Activated gamma-delta T cell treated with anti-CD3 and anti-CD28 coated beads, Interleukin-2, amount 50 U/mL, for 16 hours (primary cell): ENCODE results near the gene DRAXIN.

ENCODE experiments used
- DNase-seq: peaks from one replicate; pipeline ENCODE4 v3.0.0-alpha.2; 2020; ENCODE audit warnings: low read depth

DRAXIN gene

DNA sequence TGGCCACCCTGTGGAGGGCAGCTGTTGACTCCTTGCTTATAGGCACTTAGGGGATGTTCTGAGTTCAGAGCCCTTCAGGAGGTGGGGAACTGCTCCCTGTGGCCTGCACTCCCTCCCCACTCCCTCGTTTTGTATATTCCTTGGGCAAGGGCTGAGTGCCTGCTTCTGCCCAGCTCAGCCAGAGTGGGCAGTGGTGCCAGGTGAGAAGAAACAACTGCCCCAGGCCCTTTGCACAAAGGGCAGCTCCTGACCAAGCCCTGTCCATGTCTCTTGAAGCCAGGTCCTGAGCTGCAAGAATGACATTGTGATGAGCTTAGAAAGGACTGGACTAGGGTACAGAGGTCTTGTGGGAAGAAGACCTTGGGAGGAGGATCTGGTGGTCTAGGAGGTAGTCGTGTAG, 46.6 kb downstream of the DRAXIN start:
- no peak for DNase-seq

DNA sequence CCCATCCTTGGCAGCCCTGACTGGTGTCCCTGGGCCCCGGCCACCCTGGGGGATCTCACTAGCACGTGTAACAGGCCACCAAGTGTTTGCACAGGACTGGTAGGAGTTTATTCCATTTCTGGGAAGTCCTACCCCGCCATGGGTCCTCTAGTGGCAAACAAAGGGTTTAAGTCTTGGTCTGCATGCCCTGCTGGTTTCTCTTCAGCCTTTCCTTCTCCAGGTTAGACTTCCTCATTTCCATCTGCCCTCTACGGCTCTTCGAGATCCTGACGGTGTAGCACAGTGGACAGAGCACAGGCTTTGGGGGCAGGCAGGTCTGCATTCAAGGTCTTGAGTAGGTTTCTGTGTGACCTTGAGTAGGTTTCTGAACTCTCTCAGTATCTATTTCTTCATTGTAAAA, 47.3 kb downstream of the DRAXIN start:
- DNase-seq, result no peak

DNA sequence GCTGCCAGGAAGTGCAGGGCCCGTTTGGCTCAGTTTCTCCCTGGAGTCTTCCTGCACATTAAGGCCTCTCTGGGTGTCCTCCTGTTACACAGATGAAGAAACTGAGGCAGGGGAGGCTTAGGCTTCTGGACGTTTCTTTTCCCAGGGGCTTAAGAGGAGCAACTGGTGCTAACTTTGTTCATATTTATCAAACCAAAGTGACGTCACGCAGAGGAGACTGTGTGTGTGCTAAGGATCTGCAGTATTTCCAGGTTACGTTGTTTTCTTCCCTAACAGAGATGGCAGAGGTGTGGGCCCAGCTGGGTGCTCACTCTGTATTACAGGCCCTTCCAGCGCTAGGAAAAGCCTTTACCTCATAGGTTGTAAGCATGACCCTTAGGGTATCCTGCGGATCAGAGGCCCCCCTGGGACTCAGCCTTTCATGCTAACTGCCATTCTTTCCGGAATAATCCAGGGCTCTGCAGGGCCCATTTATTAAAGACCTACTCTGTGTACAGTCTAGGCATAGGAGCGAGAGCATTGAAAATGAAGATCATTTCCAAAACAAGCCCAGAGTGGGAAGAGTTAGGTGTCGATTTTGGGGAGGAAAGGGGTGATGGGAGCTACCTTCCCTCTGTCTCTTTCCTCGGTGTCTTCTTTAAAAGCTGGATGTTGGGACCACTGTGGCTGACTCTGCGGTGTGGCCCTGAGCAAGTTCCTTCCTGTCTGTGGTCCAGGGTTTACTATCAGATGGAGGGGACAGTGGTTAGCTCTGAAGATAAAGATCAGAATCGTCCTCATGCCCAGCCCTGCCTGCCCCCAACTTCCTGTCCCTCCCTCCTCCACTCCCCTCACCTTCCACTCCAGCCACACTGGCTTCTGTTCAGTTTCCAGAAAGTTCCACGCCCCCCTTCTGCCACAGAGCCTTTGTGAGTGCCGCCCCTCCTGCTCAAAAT, 49.0 kb downstream of the DRAXIN start:
- peak; percentile 22 for DNase-seq

DNA sequence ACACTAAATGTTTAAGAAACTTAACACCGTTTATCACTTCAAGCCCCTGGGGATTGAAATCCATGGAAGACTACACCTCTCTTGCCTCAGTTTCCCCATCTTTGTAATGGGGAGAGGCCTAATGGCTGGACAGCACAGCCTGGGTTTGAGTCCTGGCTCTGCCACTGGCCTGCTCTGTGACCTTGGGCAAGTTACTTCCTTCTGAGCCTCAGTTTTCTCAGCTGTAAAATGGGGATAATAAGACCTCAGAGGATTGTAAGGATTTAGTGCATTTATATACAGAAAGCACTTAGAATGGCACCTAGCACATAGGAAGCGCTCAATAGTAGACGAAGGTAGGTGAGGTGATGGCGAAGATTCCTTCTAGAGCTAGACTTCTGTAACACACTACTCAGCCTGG, 50.0 kb downstream of the DRAXIN start:
- DNase-seq, result no peak

DNA sequence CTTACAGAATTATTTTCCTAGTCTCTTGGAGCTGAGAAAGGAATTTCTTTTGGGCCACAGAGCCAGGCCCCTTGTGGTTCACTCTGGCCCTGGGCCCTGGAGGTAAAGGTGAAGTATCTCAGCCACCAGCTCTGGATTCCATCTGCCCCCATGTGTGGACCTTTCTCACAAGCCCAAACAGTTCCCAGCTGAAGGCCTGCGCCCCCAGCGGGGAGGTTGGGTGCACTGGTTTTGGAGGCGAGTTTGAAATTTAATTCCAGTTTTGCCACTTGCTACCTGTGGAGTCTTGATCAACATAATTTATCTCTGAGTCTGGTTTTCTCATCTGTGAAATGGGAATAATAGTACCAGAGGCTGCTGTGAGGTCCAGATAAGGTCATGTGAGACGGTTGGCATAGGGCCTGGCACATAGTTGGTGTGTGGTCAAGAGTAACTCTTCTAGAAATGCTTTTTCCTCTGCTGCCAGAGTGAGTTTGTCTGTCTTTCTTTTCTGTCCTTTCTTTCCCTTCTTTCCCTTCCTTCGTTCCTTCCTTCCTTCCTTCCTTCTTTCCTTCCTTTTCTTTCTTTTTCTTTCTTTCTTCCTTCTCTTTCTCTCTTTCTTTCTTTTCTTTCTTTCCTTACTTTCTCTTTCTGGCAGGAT, 50.5 kb downstream of the DRAXIN start:
- no peak for DNase-seq

DNA sequence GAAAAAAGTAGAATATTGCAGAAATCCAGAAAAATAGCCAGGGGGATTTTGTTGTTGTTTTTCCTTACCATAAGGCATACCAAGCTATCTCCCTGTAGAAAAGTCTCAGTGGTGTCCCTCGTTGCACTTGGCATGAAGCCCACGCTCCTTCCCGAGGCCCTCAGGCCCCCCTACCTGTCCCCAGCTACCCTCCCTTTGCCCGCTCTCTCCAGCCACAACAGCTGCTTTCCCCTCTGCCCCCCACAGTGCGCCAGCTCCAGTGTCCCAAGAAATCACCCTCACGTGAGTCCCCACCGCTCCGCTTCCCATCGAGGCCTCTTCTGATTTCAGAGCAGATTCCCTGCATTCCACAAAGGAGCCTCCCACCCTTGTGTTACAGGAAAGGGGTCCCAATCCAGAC, 52.8 kb downstream of the DRAXIN start:
- no peak for DNase-seq

DNA sequence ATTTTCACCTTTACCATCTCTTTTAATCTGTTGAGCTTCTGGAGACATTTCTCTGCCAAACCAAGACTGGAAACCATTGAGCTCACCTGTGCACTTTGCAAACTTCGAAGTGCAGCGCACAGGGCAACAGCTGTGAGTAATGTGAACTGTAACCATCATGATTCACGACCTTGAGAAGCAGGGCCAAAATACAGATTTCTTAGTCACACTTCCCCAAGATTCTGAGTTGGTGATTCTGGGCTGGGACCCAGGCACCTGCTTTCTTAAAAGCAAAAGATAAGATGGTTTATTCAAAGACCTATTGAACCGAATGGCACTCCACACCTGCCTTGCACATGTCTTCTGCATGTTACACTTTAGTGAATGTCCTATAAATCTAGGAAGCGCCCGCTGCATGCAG, 54.6 kb downstream of the DRAXIN start:
- DNase-seq, result no peak

DNA sequence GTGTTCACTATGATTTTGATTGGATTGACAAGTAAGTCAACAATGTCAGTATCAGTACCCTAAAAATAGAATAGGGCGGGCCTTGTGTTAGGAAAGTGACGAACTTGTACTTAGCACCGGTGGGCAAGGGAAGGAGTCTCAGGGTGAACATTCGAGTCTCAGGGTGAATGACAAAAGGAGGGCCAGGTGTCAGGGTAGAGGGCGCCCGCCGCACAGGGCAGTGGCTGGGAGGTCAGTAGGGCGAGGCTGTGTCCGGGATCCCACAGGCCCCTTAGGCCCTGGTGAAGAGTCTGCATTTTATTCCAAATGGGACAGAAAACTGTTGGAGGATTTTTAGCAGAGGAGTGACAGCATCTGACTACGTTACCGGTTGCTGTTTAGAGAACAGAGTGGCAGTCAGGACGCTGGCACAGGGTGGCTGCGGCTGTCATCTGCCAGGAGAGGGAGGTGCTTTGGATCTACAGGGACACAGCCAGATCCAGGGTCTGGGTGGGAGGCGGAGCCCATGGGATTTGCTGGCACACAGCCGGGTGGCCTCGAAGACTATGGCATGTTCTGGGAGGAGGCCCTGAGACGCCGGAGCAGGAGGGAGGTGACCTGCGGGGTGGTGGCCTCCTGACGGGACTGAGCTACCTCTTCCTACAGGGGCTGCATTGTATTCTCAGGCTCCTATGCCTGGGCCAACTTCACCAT, 55.4 kb downstream of the DRAXIN start:
- no peak for DNase-seq

DNA sequence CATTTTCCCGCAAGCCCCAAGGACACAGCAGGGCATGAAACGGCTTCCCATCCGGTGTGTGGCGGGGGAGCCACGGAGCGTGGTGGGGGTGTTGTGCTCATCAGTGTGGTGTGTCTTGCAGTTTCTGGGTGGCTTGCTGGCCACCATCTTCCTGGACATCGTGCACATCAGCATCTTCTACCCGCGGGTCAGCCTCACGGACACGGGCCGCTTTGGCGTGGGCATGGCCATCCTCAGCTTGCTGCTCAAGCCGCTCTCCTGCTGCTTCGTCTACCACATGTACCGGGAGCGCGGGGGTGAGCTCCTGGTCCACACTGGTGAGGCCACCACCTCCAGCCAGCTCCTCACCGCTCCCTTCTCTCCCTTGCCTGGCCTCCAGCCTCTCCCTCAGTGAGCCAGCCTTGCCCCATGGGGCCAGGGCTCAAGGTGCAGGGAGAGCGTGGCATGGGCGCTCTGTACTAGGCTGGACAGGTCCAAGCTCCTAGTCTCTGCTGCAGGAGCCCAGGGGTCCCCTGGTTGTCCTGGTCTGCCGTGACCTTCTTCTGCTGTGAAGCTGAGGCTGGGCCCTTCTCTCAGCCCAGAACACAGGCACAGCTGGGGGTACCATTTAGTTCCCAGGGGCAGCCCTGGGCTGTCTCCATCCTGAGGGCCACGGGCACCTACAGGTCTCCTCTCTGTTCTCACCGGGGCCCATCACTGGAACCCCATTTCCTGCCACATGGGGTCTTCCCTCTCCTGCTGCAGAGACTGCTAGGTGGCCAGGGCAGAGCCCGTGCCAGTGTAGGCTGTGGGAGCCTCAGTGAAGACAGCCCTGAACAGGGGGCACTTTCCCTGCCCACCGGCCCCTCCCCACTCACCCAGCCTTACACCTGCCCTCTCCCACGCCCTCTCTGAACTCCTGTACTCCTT, 57.0 kb downstream of the DRAXIN start:
- no peak for DNase-seq

DNA sequence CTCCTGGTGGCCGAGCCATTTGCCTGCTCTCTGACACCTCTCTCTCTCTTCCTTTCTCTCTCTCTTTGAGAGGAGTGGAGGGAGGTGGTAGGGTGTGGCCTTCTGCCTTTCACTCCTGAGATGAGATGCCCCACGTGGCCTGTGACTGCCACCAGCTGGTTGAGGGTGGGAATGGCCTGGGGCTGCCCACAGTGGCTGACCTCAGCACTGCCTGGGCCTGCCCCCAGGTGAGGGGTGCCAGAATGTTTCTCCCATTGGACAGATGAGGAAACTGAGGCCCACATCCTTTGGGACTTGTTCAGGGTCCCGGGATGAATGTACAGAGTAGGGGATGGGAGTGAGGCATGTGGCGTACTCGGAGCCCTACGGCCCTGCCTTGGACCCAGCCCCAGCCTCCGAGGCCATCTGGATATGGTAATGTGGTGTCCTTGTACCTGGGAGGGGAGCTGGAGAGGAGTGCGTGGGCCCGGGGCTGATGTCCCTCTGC, 57.7 kb downstream of the DRAXIN start:
- peak; percentile 17 for DNase-seq

DNA sequence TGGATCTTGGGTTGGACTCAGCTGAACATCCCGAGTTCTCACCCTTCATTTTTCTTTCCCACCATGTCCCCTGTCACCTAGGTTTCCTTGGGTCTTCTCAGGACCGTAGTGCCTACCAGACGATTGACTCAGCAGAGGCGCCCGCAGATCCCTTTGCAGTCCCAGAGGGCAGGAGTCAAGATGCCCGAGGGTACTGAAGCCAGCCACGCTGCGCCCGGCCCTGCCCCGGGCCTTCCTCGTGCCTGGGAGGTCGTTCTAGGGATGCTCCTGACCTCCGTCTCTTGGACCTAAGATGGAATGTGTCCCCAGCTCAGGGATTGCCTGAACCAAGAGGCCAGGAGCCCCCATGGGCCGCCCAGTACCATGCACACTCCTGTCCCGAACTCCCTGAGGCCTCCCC, 58.5 kb downstream of the DRAXIN start:
- no peak for DNase-seq

DNA sequence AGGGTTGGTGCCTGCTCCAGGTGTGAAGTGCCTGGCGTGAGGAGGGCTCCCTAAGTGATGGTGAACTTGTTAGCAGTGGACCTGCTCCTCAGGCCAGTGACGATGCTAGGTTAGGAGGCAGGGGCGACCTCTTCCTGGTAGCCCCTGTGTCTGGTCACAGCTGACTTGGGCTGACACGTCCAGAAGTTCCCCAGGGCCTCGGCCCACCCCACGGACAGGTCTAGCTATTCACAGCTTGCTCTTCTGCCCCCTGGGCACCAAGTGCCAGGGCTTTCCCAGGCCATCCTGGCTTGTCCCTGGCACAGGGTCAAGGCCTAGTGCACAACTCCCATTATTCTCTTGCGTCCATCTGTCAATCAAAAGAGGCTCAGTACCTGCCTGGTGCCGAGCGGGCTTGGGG, 59.6 kb downstream of the DRAXIN start:
- DNase-seq, result no peak

DNA sequence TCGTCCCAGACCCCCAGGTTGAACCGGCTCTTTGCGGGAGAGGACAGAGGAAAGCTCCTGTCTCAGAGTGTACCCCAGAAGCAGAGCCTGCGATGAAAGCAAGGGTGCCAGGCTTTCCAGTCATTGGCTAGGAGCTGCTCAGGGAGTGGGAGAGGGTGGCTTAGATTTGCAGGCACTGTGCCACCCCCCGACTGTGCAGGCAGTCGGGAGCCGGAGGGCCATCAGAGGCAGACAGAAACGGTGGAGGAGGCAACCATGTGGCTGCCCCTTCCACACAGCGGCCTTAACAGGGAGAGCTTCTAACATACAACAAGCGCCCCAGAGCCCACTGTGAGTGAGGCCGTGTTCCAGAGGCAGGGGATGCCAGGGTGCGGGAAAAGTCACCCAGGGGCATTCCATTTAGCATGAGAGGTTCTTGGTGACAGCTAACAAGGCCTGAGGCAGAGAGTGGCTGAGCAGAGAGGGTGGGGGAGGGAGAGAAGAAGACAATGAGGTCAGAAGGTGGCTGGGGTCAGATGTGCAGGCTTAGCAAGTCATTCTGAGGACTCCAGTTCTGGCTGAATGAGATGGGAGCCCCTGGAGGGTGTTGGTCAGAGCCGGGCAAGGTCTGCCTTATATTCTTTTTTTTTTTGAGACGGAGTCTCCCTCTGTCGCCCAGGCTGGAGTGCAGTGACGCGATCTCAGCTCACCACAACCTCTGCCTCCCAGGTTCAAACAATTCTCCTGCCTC, 61.0 kb downstream of the DRAXIN start:
- DNase-seq, result no peak

DNA sequence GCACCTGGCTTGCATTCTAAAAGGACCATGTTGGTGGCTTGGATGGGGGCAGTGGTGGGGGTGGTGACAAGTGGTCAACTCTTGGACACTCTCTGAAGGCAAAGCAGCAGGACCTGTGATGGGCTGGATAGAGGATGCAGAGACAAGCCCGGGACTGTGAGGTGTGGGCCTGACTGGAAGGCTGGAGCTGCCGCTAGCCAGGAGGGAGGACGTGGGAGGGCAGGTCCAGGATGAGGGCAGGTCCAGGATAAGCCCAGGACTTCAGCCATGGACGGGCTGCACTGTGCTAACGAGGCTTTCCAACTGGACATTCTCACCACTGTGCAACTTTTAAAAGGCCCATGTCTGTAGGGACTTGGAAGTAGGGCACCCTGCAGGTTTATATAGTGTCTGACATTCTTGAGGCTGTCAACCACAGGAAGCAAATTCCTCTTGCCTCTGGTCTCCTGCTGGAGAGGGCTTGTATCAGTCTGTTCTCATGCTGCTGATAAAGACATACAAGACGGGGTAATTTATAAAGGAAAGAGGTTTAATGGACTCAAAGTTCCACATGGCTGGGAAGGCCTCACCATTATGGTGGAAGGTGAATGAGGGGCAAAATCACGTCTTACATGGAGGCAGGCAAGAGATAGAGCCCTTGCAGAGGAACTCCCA, 62.2 kb downstream of the DRAXIN start:
- DNase-seq, result no peak

DNA sequence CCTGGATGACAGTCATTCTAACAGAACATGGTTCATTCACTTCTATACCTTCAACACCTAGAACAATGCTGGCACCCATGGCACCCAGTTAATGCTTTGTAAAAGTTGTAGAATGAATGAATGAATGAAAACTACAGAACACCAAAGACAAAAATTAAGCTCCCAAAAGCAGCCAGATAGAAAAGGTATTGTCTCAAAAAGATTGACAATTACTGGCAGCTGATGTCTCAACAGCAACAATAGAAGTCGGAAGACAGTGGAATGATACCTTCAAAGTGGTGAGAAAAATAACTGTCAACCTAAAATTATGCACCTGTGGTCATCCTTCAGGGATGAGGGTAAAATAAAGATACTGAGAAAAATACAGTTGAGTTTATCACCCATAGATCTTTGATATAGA, 65.5 kb downstream of the DRAXIN start:
- no peak for DNase-seq

DNA sequence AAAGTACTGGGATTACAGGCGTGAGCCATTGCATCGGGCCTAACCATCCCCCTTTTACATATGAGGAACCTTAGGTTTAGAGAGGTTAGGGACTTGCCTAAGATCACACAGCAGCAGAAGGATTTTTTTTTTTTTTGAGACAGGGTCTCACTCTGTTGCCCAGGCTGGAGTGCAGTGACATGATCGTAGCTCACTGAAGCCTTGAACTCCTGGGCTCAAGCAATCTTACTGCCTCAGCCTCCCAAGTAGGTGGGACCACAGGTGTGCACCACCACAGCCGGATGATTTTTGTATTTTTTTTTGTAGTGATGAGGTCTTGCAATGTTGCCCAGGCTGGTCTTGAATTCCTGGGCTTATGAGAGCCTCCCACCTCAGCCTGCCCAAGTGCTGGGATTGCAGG, 68.3 kb downstream of the DRAXIN start:
- no peak for DNase-seq

DNA sequence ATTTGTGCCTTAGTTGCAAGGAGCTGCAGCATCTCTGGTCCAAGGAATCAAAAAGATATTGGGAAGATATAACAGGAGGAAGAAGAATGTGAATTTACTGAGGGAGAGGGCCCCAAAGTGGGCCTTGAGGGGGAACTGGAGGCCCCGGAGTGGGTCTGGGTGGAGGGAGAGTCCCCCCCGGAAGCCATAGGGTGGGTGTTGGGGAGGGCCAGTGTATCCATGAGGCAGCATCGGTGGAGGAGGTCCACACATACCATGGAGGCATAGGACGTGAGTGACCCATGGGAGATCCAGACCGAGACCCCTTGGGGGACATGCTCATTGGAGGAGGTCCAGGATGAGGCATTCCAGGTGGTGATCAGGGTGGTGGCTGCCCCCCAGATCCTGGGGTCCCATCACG, 69.8 kb downstream of the DRAXIN start:
- no peak for DNase-seq

DNA sequence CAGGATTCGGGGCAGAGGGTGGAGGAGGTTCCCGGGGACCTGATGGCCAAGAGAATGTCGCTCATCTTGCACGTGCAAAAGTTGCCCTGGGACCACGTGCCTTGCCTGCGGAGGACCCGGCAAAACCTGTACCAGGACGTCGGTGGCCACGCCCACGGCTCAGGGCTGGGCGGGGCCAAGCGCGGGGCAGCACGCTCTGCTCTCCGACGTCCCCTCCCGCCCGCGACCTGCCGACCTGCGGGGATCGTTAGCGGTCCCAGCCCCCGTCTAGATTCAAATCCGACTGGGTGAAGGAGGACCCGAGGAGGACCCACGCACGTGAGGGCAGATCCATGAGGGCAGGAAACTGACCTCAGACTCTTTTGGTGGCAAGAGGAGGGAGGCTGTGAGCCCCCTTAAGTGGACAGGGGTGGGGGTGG, 70.5 kb downstream of the DRAXIN start, which contains the start of gene C1orf167:
Gene C1orf167 (plus strand): TSS at position 206 of the 419 bp plus-strand sequence. CDS start 2,208 bp downstream, outside the sequence.
- DNase-seq, result no peak

DNA sequence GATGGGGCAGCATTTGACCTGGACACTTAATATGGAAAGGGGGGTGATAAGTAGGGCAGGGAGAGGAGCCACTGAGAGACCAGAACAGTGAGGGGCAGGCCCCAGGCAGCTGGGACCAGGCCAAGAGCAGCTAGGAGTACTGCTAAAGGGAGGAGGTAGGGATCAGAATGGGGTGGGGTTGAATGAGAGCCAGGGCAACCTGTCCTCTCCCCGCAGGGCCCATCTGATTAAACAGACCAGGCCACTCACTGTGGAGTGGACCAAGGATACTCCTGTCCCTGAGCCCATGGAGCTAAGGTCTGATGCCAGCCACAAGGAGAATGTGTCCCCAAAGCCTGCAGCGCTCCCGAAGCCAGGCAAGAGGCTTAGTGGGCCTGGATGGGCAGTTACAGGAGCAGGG, 72.6 kb downstream of the DRAXIN start:
- DNase-seq, result no peak

DNA sequence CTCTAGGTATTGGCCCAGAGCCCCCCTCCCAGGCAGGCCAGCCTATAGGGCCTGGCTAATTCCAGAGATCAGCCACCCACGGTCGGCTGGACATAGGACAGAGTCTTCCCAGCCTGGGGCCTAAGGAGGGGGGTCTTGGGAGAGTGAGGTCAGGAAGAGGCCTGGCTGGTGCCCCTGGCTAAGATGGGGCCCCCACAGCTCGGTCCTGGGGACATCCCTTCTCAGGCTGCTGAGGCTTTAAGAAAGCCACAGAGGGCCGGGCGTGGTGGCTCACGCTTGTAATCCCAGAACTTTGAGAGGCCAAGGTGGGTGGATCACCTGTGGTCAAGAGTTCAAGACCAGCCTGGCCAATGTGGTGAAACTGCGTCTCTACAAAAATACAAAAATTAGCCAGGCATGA, 73.0 kb downstream of the DRAXIN start:
- DNase-seq, result no peak
